Ishikawa (cell line): Measurements from ENCODE around the gene TRPM2.

ENCODE experiments used
- CEBPB ChIP-seq: IDR thresholded peaks from 2 replicates; pipeline ENCODE4 v1.6.1; 2012
- CREB1 ChIP-seq: IDR thresholded peaks from 2 replicates; pipeline ENCODE4 v1.6.1; 2012; ENCODE audit warnings: low read depth
- EGR1 ChIP-seq: IDR thresholded peaks from 2 replicates; pipeline ENCODE4 v1.6.1; 2012
- EP300 ChIP-seq: IDR thresholded peaks from 2 replicates; pipeline ENCODE4 v1.6.1; 2012; ENCODE audit warnings: borderline replicate concordance
- FOXM1 ChIP-seq: IDR thresholded peaks from 2 replicates; pipeline ENCODE4 v1.6.1; 2012; ENCODE audit warnings: low read depth, borderline replicate concordance
- NFIC ChIP-seq: IDR thresholded peaks from 2 replicates; pipeline ENCODE4 v1.6.1; 2012
- RAD21 ChIP-seq: IDR thresholded peaks from 2 replicates; pipeline ENCODE4 v1.6.1; 2012; ENCODE audit warnings: low read depth
- TAF1 ChIP-seq: IDR thresholded peaks from 2 replicates; pipeline ENCODE4 v1.6.1; 2012; ENCODE audit warnings: low read depth, mild to moderate bottlenecking
- TEAD4 ChIP-seq: IDR thresholded peaks from 2 replicates; pipeline ENCODE4 v1.6.1; 2012
- YY1 ChIP-seq: IDR thresholded peaks from 2 replicates; pipeline ENCODE4 v1.6.1; 2012; ENCODE audit warnings: low read depth
- TF ChIP-seq, protein P1 (sequence below): IDR thresholded peaks from 2 replicates; pipeline ENCODE4 v1.6.1; 2012; ENCODE audit warnings: low read depth, mild to moderate bottlenecking
- TF ChIP-seq, protein P2 (sequence below): IDR thresholded peaks from 2 replicates; pipeline ENCODE4 v1.6.1; 2012

DNA sequence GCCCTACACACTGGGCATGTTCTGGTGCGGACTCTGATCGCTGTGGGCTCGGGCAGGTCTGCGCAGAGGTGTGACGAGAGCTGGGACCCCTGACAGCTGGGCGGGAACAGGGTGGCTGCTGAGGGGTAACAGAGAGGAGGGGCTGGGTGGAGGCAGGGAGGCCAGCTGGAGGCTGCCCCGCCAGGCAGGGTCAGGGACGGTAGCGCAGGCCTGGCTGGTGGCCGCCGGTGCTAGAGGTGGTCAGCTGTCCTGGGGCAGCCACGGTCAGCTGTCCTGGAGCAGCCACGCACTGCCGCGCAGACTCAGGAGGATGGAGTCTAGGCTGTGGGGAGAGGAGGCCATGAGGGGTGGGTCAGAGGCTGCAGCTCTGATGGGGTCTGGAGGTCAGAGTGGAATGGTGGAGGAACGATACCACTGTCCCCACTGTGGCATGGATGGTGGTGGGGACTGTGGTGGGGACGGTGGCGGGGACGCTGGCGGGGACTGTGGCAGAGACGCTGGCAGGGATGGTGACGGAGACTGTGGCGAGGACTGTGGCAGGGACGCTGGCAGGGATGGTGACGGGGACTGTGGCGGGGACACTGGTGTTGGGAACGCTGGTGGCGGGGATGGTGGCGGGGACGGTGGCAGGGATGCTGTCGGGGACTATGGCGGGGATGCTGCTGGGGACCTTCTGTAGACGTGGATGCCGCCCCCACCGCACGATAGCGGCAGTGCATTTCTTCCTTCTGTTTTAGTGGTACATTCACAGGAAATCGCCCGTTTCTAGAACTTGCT lies 80.6 kb downstream of the TRPM2 start:
- TF ChIP-seq FOXM1 (no peak), TAF1 (no peak), EP300 (no peak), CEBPB (no peak), EGR1 (no peak), YY1 (no peak), RAD21 (no peak), CREB1 (no peak), NFIC (no peak), TEAD4 (no peak)
- TF ChIP-seq, protein P1, sequence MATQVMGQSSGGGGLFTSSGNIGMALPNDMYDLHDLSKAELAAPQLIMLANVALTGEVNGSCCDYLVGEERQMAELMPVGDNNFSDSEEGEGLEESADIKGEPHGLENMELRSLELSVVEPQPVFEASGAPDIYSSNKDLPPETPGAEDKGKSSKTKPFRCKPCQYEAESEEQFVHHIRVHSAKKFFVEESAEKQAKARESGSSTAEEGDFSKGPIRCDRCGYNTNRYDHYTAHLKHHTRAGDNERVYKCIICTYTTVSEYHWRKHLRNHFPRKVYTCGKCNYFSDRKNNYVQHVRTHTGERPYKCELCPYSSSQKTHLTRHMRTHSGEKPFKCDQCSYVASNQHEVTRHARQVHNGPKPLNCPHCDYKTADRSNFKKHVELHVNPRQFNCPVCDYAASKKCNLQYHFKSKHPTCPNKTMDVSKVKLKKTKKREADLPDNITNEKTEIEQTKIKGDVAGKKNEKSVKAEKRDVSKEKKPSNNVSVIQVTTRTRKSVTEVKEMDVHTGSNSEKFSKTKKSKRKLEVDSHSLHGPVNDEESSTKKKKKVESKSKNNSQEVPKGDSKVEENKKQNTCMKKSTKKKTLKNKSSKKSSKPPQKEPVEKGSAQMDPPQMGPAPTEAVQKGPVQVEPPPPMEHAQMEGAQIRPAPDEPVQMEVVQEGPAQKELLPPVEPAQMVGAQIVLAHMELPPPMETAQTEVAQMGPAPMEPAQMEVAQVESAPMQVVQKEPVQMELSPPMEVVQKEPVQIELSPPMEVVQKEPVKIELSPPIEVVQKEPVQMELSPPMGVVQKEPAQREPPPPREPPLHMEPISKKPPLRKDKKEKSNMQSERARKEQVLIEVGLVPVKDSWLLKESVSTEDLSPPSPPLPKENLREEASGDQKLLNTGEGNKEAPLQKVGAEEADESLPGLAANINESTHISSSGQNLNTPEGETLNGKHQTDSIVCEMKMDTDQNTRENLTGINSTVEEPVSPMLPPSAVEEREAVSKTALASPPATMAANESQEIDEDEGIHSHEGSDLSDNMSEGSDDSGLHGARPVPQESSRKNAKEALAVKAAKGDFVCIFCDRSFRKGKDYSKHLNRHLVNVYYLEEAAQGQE: no peak
- TF ChIP-seq, protein P2, sequence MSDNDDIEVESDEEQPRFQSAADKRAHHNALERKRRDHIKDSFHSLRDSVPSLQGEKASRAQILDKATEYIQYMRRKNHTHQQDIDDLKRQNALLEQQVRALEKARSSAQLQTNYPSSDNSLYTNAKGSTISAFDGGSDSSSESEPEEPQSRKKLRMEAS: no peak
